D721Med (cell line): ENCODE data around the gene RBSN.

Source experiments
- DNase-seq: peaks from one replicate; pipeline ENCODE4 v3.0.0; 2011; ENCODE audit warnings: low spot score; ENCODE audit not compliant: insufficient read length
- FAIRE-seq: peaks from 2 replicates; lab custom pipeline; 2011; peaks lifted over from hg19 to GRCh38; lab: Jason Lieb, UNC
- CTCF ChIP-seq: IDR thresholded peaks from 2 replicates; pipeline ENCODE4 v1.5.1; 2012; ENCODE audit warnings: mild to moderate bottlenecking, control low read depth; ENCODE audit not compliant: insufficient read depth; ENCODE audit errors: missing control alignments

RBSN gene

GRCh38 chr3:15065550-15066007 is 33.4 kb downstream of the RBSN start:
- no peak for FAIRE-seq
- no peak for TF ChIP-seq CTCF
- DNase-seq = no peak

- DNase-seq (peak; percentile 90), FAIRE-seq (no peak)
- TF ChIP-seq CTCF = no peak
These were observed 34.0 kb downstream of the RBSN start, which contains the start of gene MRPS25 for GRCh38 chr3:15064835-15065549. Gene MRPS25 (minus strand): TSS chr3:15065315. CDS start chr3:15065194, 121 bp downstream.

- TF ChIP-seq CTCF = no peak
- DNase-seq (peak; percentile 44), FAIRE-seq (no peak)
These were observed 34.6 kb downstream of the RBSN start for GRCh38 chr3:15064299-15064834.

- DNase-seq (no peak), FAIRE-seq (no peak)
- no peak for TF ChIP-seq CTCF
These were observed 35.2 kb downstream of the RBSN start for GRCh38 chr3:15063656-15064286.

- FAIRE-seq = no peak
- no peak for DNase-seq
- no peak for TF ChIP-seq CTCF
These were observed 35.7 kb downstream of the RBSN start for GRCh38 chr3:15063238-15063637.

GRCh38 chr3:15060029-15060428 is 38.9 kb downstream of the RBSN start:
- FAIRE-seq (no peak), DNase-seq (no peak)
- TF ChIP-seq CTCF = no peak
